ENCODE measurements around the gene SELENOP.

SELENOP gene

GRCh38 chr5:42753099-42753498 is 58.6 kb downstream of the SELENOP start:
- Mint-ChIP-seq H3K27me3 (peaks cover 3% of the 10 kb centered on the region), H3K4me3 (no peak overlapping the region), H3K27ac (no peak overlapping the region), H3K9me3 (no peaks in the 10 kb centered on the region), H3K4me1 (peaks cover 6% of the 10 kb centered on the region), H3K36me3 (ENCODE audit: low read depth) (no peaks in the 10 kb centered on the region)
- DNase-seq (no peak), ATAC-seq (no peak)

GRCh38 chr5:42751044-42751443 is 60.6 kb downstream of the SELENOP start:
- no peak overlapping the region for H3K4me3 Mint-ChIP-seq

GRCh38 chr5:42750507-42750906 is 61.2 kb downstream of the SELENOP start:
- Mint-ChIP-seq H3K27me3 (no peaks in the 10 kb centered on the region), H3K4me1 (no peaks in the 10 kb centered on the region), H3K4me3 (no peak overlapping the region), H3K9me3 (no peaks in the 10 kb centered on the region), H3K27ac (no peak overlapping the region), H3K36me3 (ENCODE audit: low read depth) (no peaks in the 10 kb centered on the region)
- no peak for ATAC-seq
- no peak for DNase-seq

More at GRCh38 chr5:42751044-42751443, 60.6 kb downstream of the SELENOP start:
- Mint-ChIP-seq H3K9me3 (no peaks in the 10 kb centered on the region), H3K36me3 (ENCODE audit: low read depth) (no peaks in the 10 kb centered on the region), H3K4me1 (no peaks in the 10 kb centered on the region), H3K27me3 (no peaks in the 10 kb centered on the region), H3K27ac (no peak overlapping the region)
- ATAC-seq: no peak
- DNase-seq: no peak

Data from activated naive CD8-positive, alpha-beta T cell treated with anti-CD3 and anti-CD28 coated beads, Interleukin-2, amount 50 U/mL, for 24 hours (primary cell).